Neural cell (in vitro differentiated cells): ENCODE measurements around the gene TECPR2.

Source experiments
- CTCF ChIP-seq: fragments of 450-650 bp; IDR thresholded peaks from 2 replicates; pipeline ENCODE4 v1.5.1; 2014; ENCODE audit warnings: antibody characterized with exemption, mild to moderate bottlenecking, moderate library complexity; ENCODE audit not compliant: poor library complexity, severe bottlenecking
- EZH2 ChIP-seq: fragments of 200-600, 300-800 bp; shearing (Covaris generic), sonication (generic); IDR thresholded peaks from 2 replicates; pipeline ENCODE4 v1.6.1; 2014; ENCODE audit warnings: antibody characterized with exemption, low read length, borderline replicate concordance, mild to moderate bottlenecking; ENCODE audit not compliant: insufficient read depth, poor library complexity, severe bottlenecking
- MXI1 ChIP-seq: fragments of 450-650 bp; conservative IDR thresholded peaks from 2 replicates; pipeline ENCODE4 v1.6.1; 2014; ENCODE audit warnings: antibody characterized with exemption, mild to moderate bottlenecking; ENCODE audit not compliant: poor library complexity, severe bottlenecking
- POLR2AphosphoS5 ChIP-seq: IDR thresholded peaks from 2 replicates; pipeline ENCODE4 v1.6.1; 2012
- RAD21 ChIP-seq: fragments of 450-650 bp; conservative IDR thresholded peaks from 2 replicates; pipeline ENCODE4 v1.6.1; 2014; ENCODE audit warnings: antibody characterized with exemption, mild to moderate bottlenecking, moderate library complexity
- SMC3 ChIP-seq: fragments of 450-650 bp; conservative IDR thresholded peaks from 2 replicates; pipeline ENCODE4 v1.6.1; 2014; ENCODE audit warnings: antibody characterized with exemption, mild to moderate bottlenecking, moderate library complexity; ENCODE audit not compliant: poor library complexity
- TAF1 ChIP-seq: IDR thresholded peaks from 2 replicates; pipeline ENCODE4 v1.6.1; 2012; ENCODE audit warnings: low read depth

GRCh38 chr14:102431751-102432150 is 69.0 kb downstream of the TECPR2 start:
- no peak for TF ChIP-seq CTCF
- TF ChIP-seq RAD21 = no peak
- TF ChIP-seq SMC3 = no peak
- TF ChIP-seq POLR2AphosphoS5 = no peak
- no peak for TF ChIP-seq MXI1
- TF ChIP-seq TAF1 = no peak
- TF ChIP-seq EZH2 = no peak
